Naive thymus-derived CD8-positive, alpha-beta T cell (primary cell): ENCODE results near the gene TMEM169. TPM values are rescaled to one million over a fixed set of nuclear protein-coding genes. Genes with fewer than 3 reads are reported as not detected.

ENCODE experiments used
- polyA plus RNA-seq, 3 donors: library from polyadenylated mRNA; unstranded; fragments of 300-500 nt; fragmentation: Illumina TruSeq; gene quantifications; one replicate each; pipeline ENCODE4 v1.2.3, GENCODE V29; 2021
- total RNA-seq, 8 experiments: library from RNA in 2 of 8; stranded (reverse) in 2 of 8; gene quantifications; one replicate each; pipeline ENCODE4 v1.2.3 and lab custom pipeline; 2021 to 2026

The TMEM169 gene
- total and polyA plus RNA-seq, 5 experiments from 2014 or later = 0.73 to 4.1 (median 2.0) TPM

Other genes starting within 250 kb of the TMEM169 start
- gene MREG, start 68.4 kb upstream of the TMEM169 start, total RNA-seq = 1 to 10 TPM; 5.2 to 8.5 TPM
- gene MREG, start 68.4 kb upstream of the TMEM169 start, polyA plus RNA-seq = 1 to 10 TPM in 2 of 3 donors, under 1 TPM in 1; 0.97 to 3.3 (median 2.7) TPM
- gene PECR, start 110 bp upstream of the TMEM169 start, total RNA-seq = 10 to 100 TPM; 15.7 to 20.7 TPM
- gene PECR, start 110 bp upstream of the TMEM169 start, polyA plus RNA-seq = 10 to 100 TPM; 25.4 to 33.3 (median 28.6) TPM
- 100 to 1,000 TPM; 231 to 245 TPM for gene XRCC5, start 27.4 kb downstream of the TMEM169 start, total RNA-seq
- gene XRCC5, start 27.4 kb downstream of the TMEM169 start, polyA plus RNA-seq = 100 to 1,000 TPM; 311 to 364 (median 348) TPM